GM20000 (cell line): ENCODE data around the gene TEX35.
A peak's percentile ranks its signal among the peaks of the same experiment; 100 is the strongest.
"Not testable (repeated sequence)": the region's sequence is repeated elsewhere in the genome, so short reads cannot be mapped to it uniquely, and the experiment has no call there.

ENCODE experiments used
- DNase-seq: peaks from one replicate; pipeline ENCODE4 v3.0.0; 2012; ENCODE audit warnings: low spot score
- CTCF ChIP-seq: IDR thresholded peaks from 2 replicates; pipeline ENCODE4 v1.5.1; 2012; ENCODE audit warnings: mild to moderate bottlenecking, control low read depth; ENCODE audit errors: extremely low read depth, missing control alignments

The TEX35 gene

GRCh38 chr1:178500091-178500770 is 12.7 kb upstream of the TEX35 start:
- no peak for DNase-seq
- TF ChIP-seq CTCF = no peak

DNA sequence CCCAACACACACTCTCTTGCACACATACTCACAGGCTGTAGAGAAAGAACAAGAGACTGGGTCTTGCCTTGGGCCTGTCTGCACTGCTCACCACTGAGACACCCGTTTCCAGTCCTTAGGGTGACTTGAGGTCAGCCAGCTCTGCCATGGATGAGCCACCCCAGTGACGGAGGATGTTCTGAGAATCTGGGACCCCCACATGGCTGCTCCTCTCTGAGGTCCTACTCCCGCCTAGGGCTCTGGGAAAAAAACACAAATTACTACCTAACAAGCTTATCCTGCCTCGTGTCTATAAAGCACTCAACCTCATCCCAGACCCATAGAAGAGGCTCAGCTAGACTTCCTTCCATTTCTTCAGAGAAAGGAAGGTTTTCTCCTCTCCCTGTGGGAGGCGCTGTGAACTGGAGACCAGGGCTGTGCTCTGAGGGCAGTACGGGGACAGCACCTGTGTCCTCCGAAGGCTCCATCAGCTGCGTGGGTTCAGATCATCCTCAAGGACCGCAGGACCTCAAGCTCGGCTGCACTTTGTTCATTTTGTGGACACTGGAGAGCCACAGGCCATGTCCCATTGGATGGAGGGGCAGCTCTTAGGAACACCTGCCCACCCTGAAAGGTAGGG is 11.9 kb upstream of the TEX35 start:
- DNase-seq = no peak
- TF ChIP-seq CTCF = no peak

- peak; percentile 88 for DNase-seq
Measured at GRCh38 chr1:178501705-178502329, 11.1 kb upstream of the TEX35 start.

GRCh38 chr1:178502330-178502714 is 10.6 kb upstream of the TEX35 start:
- DNase-seq = no peak
- TF ChIP-seq CTCF = no peak

More at GRCh38 chr1:178501705-178502329, 11.1 kb upstream of the TEX35 start:
- TF ChIP-seq CTCF = peak; percentile 83

DNA sequence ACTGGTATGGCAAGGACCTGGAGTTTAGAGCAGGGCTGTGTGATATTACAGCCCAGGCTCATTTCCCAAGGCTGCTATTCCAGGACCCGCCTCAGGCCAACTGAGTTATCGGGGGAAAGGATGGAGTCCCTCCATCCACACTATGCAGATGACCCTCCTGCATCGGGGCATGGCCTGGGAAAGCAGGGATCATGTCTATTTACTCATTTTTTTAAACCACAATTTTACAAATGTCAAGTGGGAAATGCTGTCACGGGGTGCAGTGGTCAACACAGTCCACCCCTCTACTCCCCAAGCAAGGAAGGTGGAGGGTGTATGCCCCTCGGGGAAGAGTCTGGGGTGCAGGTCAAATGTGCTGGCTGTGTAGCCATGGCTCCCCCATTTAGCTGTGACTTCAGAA is 10.1 kb upstream of the TEX35 start:
- TF ChIP-seq CTCF = no peak
- no peak for DNase-seq

DNA sequence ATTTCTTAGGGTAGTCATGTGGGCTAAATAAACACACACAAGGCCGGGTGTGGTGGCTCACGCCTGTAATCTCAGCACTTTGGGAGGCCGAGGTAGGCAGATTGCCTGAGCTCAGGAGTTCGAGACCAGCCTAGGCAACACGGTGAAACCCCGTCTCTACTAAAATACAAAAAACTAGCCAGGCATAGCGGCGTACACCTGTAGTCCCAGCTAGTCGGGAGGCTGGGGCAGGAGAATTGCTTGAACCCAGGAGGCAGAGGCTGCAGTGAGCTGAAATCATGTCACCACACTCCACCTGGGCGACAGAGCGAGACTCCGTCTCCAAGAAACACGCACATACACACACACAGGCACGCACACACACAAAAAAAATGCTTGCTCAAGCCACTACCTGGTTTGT is 9.6 kb upstream of the TEX35 start:
- DNase-seq = not testable (repeated sequence)

- DNase-seq = no peak
- no peak for TF ChIP-seq CTCF
Measured at GRCh38 chr1:178503849-178504248, 9.1 kb upstream of the TEX35 start.

GRCh38 chr1:178504286-178504685 is 8.6 kb upstream of the TEX35 start:
- DNase-seq = no peak
- TF ChIP-seq CTCF = no peak
